ENCODE measurements around the gene SLC7A5. TPM values are rescaled to one million over a fixed set of nuclear protein-coding genes. Genes with fewer than 3 reads are reported as not detected.

SLC7A5 gene
- total and polyA plus RNA-seq, 2 donors (not counting 3 experiments of a cell fraction or from before 2014, with no cell fraction given) = 14.1 to 29.2 TPM

DNA sequence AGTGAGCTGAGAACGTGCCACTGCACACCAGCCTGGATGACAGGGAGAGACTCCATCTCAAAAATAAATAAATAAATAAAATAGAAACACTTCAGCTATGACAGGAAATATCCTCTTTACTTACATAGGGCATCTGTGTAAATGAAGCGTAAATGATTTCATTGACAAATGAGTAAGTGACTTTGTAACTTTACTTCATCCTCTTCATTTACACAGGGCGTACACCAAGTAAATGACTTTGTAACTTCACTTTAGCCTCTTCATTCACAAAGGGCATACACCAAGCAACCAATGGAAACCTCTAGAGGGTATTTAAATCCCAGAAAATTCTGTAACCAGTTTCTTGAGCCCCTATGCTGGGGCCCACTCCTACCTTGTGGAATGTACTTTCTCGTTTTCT is 87.3 kb downstream of the SLC7A5 start:
- Histone ChIP-seq H3K4me1 (ENCODE audit: control insufficient read depth, extremely low read depth, insufficient read depth, low read length) (peaks cover 22% of the 10 kb centered on the region), H4K20me1 (replicated peaks; ENCODE audit: control insufficient read depth, extremely low read depth, insufficient read depth, low read length) (no peaks in the 10 kb centered on the region), H2AFZ (ENCODE audit: low read depth, low read length) (no peak overlapping the region), H3K9me3 (replicated peaks; ENCODE audit: control insufficient read depth, insufficient read depth, low read length) (no peaks in the 10 kb centered on the region), H3K9ac (replicated peaks; ENCODE audit: extremely low read depth, insufficient read depth, low read length) (no peak overlapping the region), H3K9me1 (replicated peaks; ENCODE audit: control insufficient read depth, extremely low read depth, insufficient read depth, low read length) (no peaks in the 10 kb centered on the region), H3K4me2 (ENCODE audit: insufficient read depth, low read length) (no peak overlapping the region), H3K36me3 (ENCODE audit: control insufficient read depth in 2 of 2, extremely low read depth in 1 of 2, insufficient read depth in 2 of 2, low read length in 2 of 2) (no peaks in the 10 kb centered on the region), H3K27ac (ENCODE audit: insufficient read depth, low read depth, low read length) (no peak overlapping the region), H3K79me2 (ENCODE audit: control insufficient read depth, insufficient read depth, low read length) (no peaks in the 10 kb centered on the region), H3K27me3 (ENCODE audit: control insufficient read depth in 2 of 2, insufficient read depth in 2 of 2, low read length in 2 of 2) (no peaks in the 10 kb centered on the region), H3K4me3 (replicated peaks in 1 of 3; ENCODE audit: insufficient read depth in 1 of 3, low read depth in 1 of 3, low read length in 3 of 3) (no peak overlapping the region)
- no peak for DNase-seq (ENCODE audit: low read depth, low spot score)
- peak; percentile 42 for FAIRE-seq
- intact Hi-C loops (cut with micrococcal nuclease) (no loop called here), dilution Hi-C loops (cut with MboI; ENCODE audit: extremely low pct_ligation_motif_present, low sequenced_read_pairs) (no loop called here)
- ChIA-PET CTCF (interaction anchor here (2.0 to 6.8 kb wide), 4 partner anchors 13 to 87 kb away, joined by 7 to 470 read pairs (median 42); partner anchors contain the start of gene SLC7A5), POLR2A (no interaction called here)
- BruUV-seq (replicated peaks) = no TSS peak
- TF ChIP-seq, protein P1, sequence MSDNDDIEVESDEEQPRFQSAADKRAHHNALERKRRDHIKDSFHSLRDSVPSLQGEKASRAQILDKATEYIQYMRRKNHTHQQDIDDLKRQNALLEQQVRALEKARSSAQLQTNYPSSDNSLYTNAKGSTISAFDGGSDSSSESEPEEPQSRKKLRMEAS (IDR thresholded peaks at IDR 0.05; ENCODE audit: insufficient read depth, insufficient read length) = no peak

DNA sequence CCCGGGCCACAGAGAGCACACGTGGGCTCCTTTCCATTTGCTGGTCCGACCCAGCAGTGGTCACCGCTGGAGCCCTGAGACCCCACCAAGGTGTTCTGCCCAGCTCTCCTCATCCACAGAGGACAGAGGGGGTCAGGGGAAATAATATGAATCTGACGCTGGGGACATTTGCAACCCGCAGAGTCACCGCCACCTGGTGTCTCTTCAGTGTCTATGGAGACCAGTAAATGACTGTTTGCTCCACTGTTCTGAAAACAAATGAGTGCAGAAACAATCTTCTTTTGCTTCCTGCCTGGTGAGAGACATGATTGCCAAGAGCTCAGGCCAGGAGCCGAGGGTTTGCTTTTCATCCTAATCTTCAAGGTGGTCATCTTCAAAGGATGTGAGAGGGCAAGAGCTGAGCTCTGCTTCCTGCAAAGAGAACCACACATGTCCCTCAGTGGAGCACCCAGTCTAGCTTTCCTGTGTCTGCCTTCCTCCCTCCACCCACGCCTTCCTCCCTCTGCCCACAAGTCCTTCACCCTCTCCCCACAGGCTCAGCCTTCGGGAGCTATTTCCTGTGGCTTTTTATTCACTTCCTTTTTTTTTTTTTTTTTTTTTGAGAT is 88.8 kb downstream of the SLC7A5 start:
- Histone ChIP-seq H3K27me3 (ENCODE audit: control insufficient read depth in 2 of 2, insufficient read depth in 2 of 2, low read length in 2 of 2) (no peaks in the 10 kb centered on the region), H3K9ac (replicated peaks; ENCODE audit: extremely low read depth, insufficient read depth, low read length) (no peak overlapping the region), H3K9me3 (replicated peaks; ENCODE audit: control insufficient read depth, insufficient read depth, low read length) (no peaks in the 10 kb centered on the region), H3K9me1 (replicated peaks; ENCODE audit: control insufficient read depth, extremely low read depth, insufficient read depth, low read length) (no peaks in the 10 kb centered on the region), H3K4me3 (replicated peaks in 1 of 3; ENCODE audit: insufficient read depth in 1 of 3, low read depth in 1 of 3, low read length in 3 of 3) (no peak overlapping the region), H3K4me1 (ENCODE audit: control insufficient read depth, extremely low read depth, insufficient read depth, low read length) (peaks cover 22% of the 10 kb centered on the region), H2AFZ (ENCODE audit: low read depth, low read length) (peak overlapping the region; percentile 75), H3K27ac (ENCODE audit: insufficient read depth, low read depth, low read length) (peak overlapping the region; percentile 53), H3K4me2 (ENCODE audit: insufficient read depth, low read length) (peak overlapping the region; percentile 28), H3K79me2 (ENCODE audit: control insufficient read depth, insufficient read depth, low read length) (no peaks in the 10 kb centered on the region), H4K20me1 (replicated peaks; ENCODE audit: control insufficient read depth, extremely low read depth, insufficient read depth, low read length) (no peaks in the 10 kb centered on the region), H3K36me3 (ENCODE audit: control insufficient read depth in 2 of 2, extremely low read depth in 1 of 2, insufficient read depth in 2 of 2, low read length in 2 of 2) (no peaks in the 10 kb centered on the region)
- ChIA-PET POLR2A (interaction anchor here (0.6 to 2.9 kb wide), 4 partner anchors 56 to 340 kb away, joined by 3 to 26 read pairs (median 8); partner anchors contain the start of gene SLC7A5), CTCF (interaction anchor here (0.6 to 6.8 kb wide), 17 partner anchors 9 to 129 kb away, joined by 3 to 470 read pairs (median 10); partner anchors contain the start of gene SLC7A5)
- TF ChIP-seq POLR2A (IDR thresholded peaks at IDR 0.05; ENCODE audit: low read depth, low read length) (no peak), POLR2AphosphoS5 (IDR thresholded peaks at IDR 0.05; ENCODE audit: insufficient read depth, low read depth, low read length) (peak; percentile 55)
- BruUV-seq (replicated peaks) = no TSS peak
- DNase-seq (ENCODE audit: low read depth, low spot score) (peak; percentile 59), FAIRE-seq (peak; percentile 95)
- intact Hi-C loops (cut with micrococcal nuclease) = no loop called here
- dilution Hi-C loops (cut with MboI; ENCODE audit: extremely low pct_ligation_motif_present, low sequenced_read_pairs) = no loop called here

Small RNA genes lying within 50 kb of the gene (microRNA-seq; reads per million reads assigned to microRNA genes)
- not detected for gene MIR6775 (ENCODE audit: borderline number of aligned reads, borderline replicate concordance)

Small RNA genes lying within 50 kb of the gene (small RNA-seq; reads per million reads assigned to genes)
- gene MIR6775 (ENCODE audit: insufficient read depth, insufficient read length, low read depth, low replicate concordance) = not detected

Other genes starting within 250 kb of the SLC7A5 start
- gene KLHDC4, start 103.5 kb downstream of the SLC7A5 start, total RNA-seq = 46.2 and 46.7 TPM in 2 replicates
- gene KLHDC4, start 103.5 kb downstream of the SLC7A5 start, polyA plus RNA-seq = 24.7 and 25.9 TPM in 2 replicates
- gene CA5A, start 67.0 kb upstream of the SLC7A5 start, total RNA-seq = not detected in 2 replicates
- gene CA5A, start 67.0 kb upstream of the SLC7A5 start, polyA plus RNA-seq = not detected in 2 replicates
- gene BANP, start 81.9 kb upstream of the SLC7A5 start, total RNA-seq = 33.2 and 33.8 TPM in 2 replicates
- 22.4 and 25.2 TPM in 2 replicates for gene BANP, start 81.9 kb upstream of the SLC7A5 start, polyA plus RNA-seq